IPS-18a (cell line): ENCODE data around the gene UNC119.

ENCODE experiments used
- H3K27ac ChIP-seq: one replicate; pipeline ENCODE4 v1.5.1; 2013; ENCODE audit warnings: low read length
- H3K27me3 ChIP-seq: one replicate; pipeline ENCODE4 v1.6.1; 2013; ENCODE audit warnings: mild to moderate bottlenecking, low read length; ENCODE audit not compliant: control insufficient read depth, insufficient read depth
- H3K36me3 ChIP-seq: one replicate; pipeline ENCODE4 v1.6.1; 2013; ENCODE audit warnings: low read depth, low read length; ENCODE audit not compliant: control insufficient read depth
- H3K4me1 ChIP-seq: one replicate; pipeline ENCODE4 v1.6.1; 2013; ENCODE audit warnings: low read depth, low read length; ENCODE audit not compliant: control insufficient read depth
- H3K4me3 ChIP-seq: one replicate; pipeline ENCODE4 v1.5.1; 2013; ENCODE audit warnings: low read length
- H3K9ac ChIP-seq: one replicate; pipeline ENCODE4 v1.6.1; 2013; ENCODE audit warnings: mild to moderate bottlenecking, low read length, moderate library complexity
- H3K9me3 ChIP-seq: one replicate; pipeline ENCODE4 v1.6.1; 2013; ENCODE audit warnings: low read depth, low read length; ENCODE audit not compliant: control insufficient read depth

Gene UNC119

DNA sequence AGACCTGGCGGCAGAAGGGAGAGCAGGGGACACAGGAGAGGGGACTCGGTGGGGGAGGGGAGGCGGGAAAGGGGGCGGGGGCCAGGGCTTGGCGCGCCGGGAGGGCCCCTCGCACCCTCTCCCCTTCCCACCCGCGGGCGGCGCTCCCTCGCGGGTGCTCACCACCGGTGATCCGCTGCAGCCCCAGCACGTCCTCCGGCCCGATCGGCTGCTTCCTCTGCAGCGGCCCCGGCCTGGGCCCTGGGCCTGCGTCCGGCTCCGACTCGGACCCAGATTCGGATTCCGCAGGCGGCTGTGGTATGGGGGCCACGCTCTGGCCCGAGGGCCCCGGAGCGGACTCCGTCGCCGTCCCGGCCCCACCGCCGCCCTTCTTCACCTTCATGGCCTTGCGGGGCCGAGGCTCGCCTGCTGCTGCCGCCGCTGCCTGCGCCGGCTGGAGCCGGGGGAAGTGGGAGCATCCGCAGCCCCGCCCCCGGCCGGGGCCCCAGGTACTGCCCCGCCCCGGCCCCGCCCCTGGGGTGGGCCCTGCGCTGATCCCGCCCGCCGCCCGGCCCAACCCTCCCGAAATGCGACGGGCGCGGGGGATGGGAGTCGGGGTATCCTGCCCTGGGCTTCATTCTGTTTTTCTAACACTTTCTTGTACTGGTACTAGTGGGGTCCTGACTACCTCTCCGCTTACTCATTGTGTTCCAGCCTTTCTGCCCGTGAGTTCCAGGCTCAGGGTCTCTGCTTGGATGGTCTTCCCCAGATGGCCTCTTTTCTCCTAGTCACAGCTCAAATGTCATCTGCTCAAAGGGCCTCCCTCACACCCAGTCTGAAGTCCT lies at the start of gene UNC119:
Gene UNC119 (minus strand): TSS at position 449 of the 824 bp plus-strand sequence. CDS start 67 bp downstream, at position 382.
- no peaks in the 10 kb centered on the region for H3K9me3 ChIP-seq
- peak within 1 kb of the TSS; percentile 45 for H3K9ac ChIP-seq
- peak within 1 kb of the TSS; percentile 75 for H3K4me3 ChIP-seq
- no peak within 1 kb of the TSS for H3K27ac ChIP-seq
- H3K4me1 ChIP-seq: peaks cover 11% of the 10 kb centered on the region
- H3K27me3 ChIP-seq: no peaks in the 10 kb centered on the region
- H3K36me3 ChIP-seq: peaks cover 34% of the 10 kb centered on the region

GRCh38 chr17:28599311-28600184 lies 47.1 kb upstream of the UNC119 start:
- Histone ChIP-seq H3K27ac (no peak overlapping the region), H3K9me3 (no peaks in the 10 kb centered on the region), H3K4me3 (peak overlapping the region; percentile 68), H3K27me3 (no peaks in the 10 kb centered on the region), H3K36me3 (no peaks in the 10 kb centered on the region), H3K9ac (peak overlapping the region; percentile 84), H3K4me1 (peaks cover 3% of the 10 kb centered on the region)

DNA sequence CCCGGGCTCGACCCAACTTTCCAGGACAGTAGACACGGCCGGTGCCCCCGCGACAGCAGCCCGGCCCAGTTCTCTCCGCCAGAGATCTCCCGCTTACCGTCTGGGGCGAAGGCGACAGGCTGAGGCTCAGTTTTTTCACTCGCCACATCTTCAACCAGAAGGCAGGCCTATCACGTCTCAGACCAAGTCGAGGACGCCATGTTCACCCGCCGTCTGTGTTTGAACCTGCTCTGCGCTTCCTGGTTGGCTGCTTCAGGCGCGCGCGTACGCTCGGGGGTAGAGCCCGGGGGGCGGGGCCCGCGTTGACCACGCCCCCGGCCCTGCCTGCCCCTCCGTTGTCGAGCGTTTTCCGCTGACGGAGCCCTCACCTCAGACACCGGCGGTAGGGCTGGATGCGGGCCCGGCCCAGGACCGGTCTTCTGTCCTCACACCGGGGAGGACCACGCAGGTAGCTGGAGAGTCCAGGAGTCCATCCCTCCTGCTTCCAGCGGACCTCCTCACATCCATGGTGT lies 46.4 kb upstream of the UNC119 start, which contains the start of gene SPAG5:
Gene SPAG5 (minus strand): TSS at position 227 of the 512 bp plus-strand sequence. CDS start 79 bp downstream, at position 148.
- Histone ChIP-seq H3K9me3 (no peaks in the 10 kb centered on the region), H3K27ac (peak within 1 kb of the TSS; percentile 36), H3K36me3 (no peaks in the 10 kb centered on the region)

DNA sequence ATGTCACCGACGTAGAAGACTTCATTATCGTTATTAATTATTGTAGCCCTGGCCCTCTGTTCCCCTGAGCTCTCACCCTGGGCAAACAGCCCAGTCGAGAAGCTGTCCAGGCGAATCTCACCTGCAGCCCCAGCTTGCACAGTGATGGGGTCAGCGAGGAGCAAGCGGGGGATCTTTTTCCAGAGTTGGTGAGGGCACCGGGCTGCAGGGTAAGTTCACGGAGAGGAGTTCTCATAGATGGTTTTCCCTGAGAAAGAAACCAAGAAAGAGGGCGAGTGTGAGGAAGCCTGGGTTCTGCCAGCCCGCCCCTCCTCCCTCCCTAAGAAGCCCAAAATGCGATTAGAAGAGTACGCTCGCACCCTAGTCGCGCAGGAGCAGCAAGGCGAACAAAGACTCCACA lies 46.0 kb upstream of the UNC119 start:
- Histone ChIP-seq H3K4me3 (peak overlapping the region; percentile 68), H3K27me3 (no peaks in the 10 kb centered on the region), H3K9me3 (no peaks in the 10 kb centered on the region), H3K9ac (peak overlapping the region; percentile 84), H3K27ac (peak overlapping the region; percentile 36), H3K36me3 (peaks cover under 1% of the 10 kb centered on the region), H3K4me1 (peaks cover 3% of the 10 kb centered on the region)

More for the DNA sequence above, 46.4 kb upstream of the UNC119 start, which contains the start of gene SPAG5:
- Histone ChIP-seq H3K27me3 (no peaks in the 10 kb centered on the region), H3K4me3 (peak within 1 kb of the TSS; percentile 68), H3K4me1 (peaks cover 3% of the 10 kb centered on the region), H3K9ac (peak within 1 kb of the TSS; percentile 84)

GRCh38 chr17:28597606-28598383 lies 45.4 kb upstream of the UNC119 start:
- peaks cover 3% of the 10 kb centered on the region for H3K4me1 ChIP-seq
- peaks cover 6% of the 10 kb centered on the region for H3K36me3 ChIP-seq
- no peaks in the 10 kb centered on the region for H3K27me3 ChIP-seq
- H3K4me3 ChIP-seq: peak overlapping the region; percentile 68
- H3K27ac ChIP-seq: no peak overlapping the region
- H3K9ac ChIP-seq: peak overlapping the region; percentile 84
- no peaks in the 10 kb centered on the region for H3K9me3 ChIP-seq

- no peaks in the 10 kb centered on the region for H3K9me3 ChIP-seq
- no peak overlapping the region for H3K27ac ChIP-seq
- no peak overlapping the region for H3K4me3 ChIP-seq
- peaks cover 49% of the 10 kb centered on the region for H3K36me3 ChIP-seq
- no peaks in the 10 kb centered on the region for H3K4me1 ChIP-seq
- H3K9ac ChIP-seq: no peak overlapping the region
- no peaks in the 10 kb centered on the region for H3K27me3 ChIP-seq
Measured at GRCh38 chr17:28592260-28592659, 39.8 kb upstream of the UNC119 start.

- no peaks in the 10 kb centered on the region for H3K4me1 ChIP-seq
- peaks cover 77% of the 10 kb centered on the region for H3K36me3 ChIP-seq
- no peak overlapping the region for H3K9ac ChIP-seq
- H3K9me3 ChIP-seq: no peaks in the 10 kb centered on the region
- H3K4me3 ChIP-seq: no peak overlapping the region
- H3K27ac ChIP-seq: no peak overlapping the region
- no peaks in the 10 kb centered on the region for H3K27me3 ChIP-seq
Measured at GRCh38 chr17:28585851-28586250, 33.4 kb upstream of the UNC119 start.

- H3K27ac ChIP-seq: no peak overlapping the region
- no peaks in the 10 kb centered on the region for H3K9me3 ChIP-seq
- H3K4me3 ChIP-seq: no peak overlapping the region
- peaks cover 80% of the 10 kb centered on the region for H3K36me3 ChIP-seq
- no peaks in the 10 kb centered on the region for H3K27me3 ChIP-seq
- no peaks in the 10 kb centered on the region for H3K4me1 ChIP-seq
- no peak overlapping the region for H3K9ac ChIP-seq
Measured at GRCh38 chr17:28584434-28584833, 32.0 kb upstream of the UNC119 start.

DNA sequence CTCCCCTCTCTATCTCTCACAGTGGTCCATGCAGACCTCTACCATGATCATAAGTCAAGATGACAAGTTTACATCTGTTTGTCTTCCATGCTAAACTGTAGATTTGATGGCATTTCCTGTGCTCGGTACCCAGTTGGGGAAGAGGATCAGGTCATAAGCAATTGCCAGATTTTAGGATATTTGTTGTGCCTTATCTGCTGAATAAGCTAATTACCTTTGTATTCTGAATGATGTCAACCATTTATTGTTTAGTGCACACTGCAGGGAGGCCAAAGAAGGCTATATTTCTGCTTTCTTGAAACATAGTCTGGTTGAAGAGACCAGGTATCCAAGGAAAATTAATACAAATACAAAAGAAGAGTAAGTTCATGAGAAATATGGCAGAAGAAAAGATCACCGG lies 30.1 kb upstream of the UNC119 start:
- Histone ChIP-seq H3K4me3 (no peak overlapping the region), H3K36me3 (peaks cover 86% of the 10 kb centered on the region), H3K27me3 (no peaks in the 10 kb centered on the region), H3K4me1 (peaks cover 2% of the 10 kb centered on the region), H3K27ac (no peak overlapping the region), H3K9me3 (no peaks in the 10 kb centered on the region), H3K9ac (no peak overlapping the region)

- no peak overlapping the region for H3K9ac ChIP-seq
Measured at GRCh38 chr17:28580959-28581358, 28.5 kb upstream of the UNC119 start.

GRCh38 chr17:28579526-28579925 lies 27.1 kb upstream of the UNC119 start:
- Histone ChIP-seq H3K36me3 (peaks cover 69% of the 10 kb centered on the region), H3K9me3 (no peaks in the 10 kb centered on the region), H3K27me3 (peaks cover 7% of the 10 kb centered on the region), H3K4me1 (peaks cover 8% of the 10 kb centered on the region), H3K9ac (no peak overlapping the region), H3K4me3 (no peak overlapping the region), H3K27ac (no peak overlapping the region)

More at GRCh38 chr17:28580959-28581358, 28.5 kb upstream of the UNC119 start:
- no peak overlapping the region for H3K27ac ChIP-seq
- peaks cover 2% of the 10 kb centered on the region for H3K27me3 ChIP-seq
- H3K4me1 ChIP-seq: peaks cover 8% of the 10 kb centered on the region
- peaks cover 83% of the 10 kb centered on the region for H3K36me3 ChIP-seq
- H3K9me3 ChIP-seq: no peaks in the 10 kb centered on the region
- H3K4me3 ChIP-seq: no peak overlapping the region
